Activated naive CD4-positive, alpha-beta T cell (primary cell): ENCODE measurements around the gene CDC42BPA.
"Not testable (repeated sequence)": the region's sequence is repeated elsewhere in the genome, so short reads cannot be mapped to it uniquely, and the experiment has no call there.

Experiments
- DNase-seq, 4 experiments: peaks; one replicate each; lab custom pipeline; 2025; lab: John Stamatoyannopoulos, UW

Gene CDC42BPA

DNA sequence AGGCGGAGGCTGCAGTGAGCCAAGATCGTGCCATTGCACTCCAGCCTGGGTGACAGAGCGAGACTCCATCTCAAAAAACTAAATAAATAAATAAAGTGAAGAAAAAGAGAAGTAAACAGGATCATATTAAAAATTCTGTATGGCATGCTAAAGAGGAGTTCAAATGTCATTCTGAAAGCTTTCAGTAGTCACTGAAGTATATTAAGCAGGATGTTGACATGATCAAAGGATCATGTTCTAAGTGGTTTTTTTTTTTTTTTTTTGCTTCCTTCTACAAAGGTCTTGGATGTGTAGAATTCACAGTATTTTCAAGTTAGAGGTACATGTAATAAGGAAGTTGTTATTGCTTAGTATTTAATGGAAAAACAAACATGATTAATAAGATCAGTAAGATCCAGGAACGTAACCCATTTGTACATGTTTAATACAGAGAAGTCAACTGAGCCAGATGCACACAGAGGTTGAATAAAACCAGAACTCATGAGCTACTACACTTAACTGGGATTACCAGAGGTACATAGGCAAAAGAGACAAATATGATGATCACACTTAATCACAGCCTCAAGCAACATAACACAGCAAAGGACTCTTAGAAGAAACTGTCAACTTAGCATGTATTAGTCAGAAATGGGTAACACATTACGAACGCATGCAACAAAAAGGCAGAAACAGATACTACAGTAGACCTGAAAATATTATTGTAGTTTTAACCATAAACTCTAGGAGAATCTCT is 12.2 kb downstream of the CDC42BPA start:
- DNase-seq = no peak

- DNase-seq = no peak
Observed at GRCh38 chr1:227304665-227305064, 13.6 kb downstream of the CDC42BPA start.

DNA sequence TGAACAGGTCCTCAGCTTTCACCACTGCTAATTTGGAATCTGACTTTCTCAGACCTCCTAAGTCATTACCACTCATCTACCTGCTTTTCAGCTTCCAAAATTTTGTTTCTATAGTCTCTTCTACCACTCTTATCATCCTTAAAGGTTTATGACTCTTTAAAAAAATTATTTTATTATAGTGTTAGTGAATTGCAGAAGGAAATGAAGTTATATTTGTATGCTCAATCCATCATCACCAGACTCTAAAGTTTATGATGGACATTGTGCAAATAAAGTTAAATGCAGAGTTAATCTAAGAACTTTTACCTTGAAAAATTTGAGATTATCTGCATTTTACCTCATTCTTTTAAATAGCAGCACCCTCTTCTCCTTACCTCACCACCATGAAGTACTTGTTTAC is 14.6 kb downstream of the CDC42BPA start:
- no peak for DNase-seq

GRCh38 chr1:227300682-227301081 is 17.6 kb downstream of the CDC42BPA start:
- no peak for DNase-seq

DNA sequence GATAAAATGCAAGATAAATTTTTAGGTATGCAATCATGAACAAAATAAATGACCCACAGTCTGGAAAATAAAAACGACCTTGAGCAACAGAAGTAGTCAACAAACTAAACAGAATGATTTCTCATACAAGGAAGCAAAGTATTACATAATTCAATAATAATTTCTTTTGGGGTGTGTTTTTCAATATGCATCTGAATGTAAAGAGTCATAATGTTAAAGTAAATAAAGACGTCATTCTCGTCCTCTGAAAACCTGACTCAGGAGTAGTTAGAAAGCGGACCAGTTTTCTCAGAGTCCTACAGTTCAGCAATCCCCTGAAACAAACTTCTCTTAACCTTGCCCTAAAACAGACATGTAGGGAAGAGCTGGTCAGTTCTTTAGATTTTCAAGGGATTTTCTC is 18.6 kb downstream of the CDC42BPA start:
- no peak for DNase-seq

DNA sequence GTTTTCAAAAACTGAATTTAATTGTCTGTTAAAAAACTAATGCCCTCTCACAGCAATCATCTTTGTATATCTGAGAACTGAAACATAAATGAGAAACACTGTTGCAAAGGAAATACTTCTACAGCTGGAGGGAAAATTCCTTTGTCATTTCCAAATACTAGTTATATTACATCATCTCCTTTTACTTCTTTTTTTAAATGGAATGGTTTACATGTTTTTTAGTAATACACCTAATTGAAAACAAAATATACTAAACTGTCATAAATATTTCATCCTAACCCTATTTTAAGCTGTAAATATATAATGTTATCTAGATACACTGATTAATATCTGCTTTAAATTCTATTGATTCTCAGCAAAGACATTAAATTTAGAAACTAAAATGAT is 19.1 kb downstream of the CDC42BPA start:
- DNase-seq = no peak

- DNase-seq = no peak
Observed at GRCh38 chr1:227298512-227299240, 19.6 kb downstream of the CDC42BPA start.

GRCh38 chr1:227297073-227297793 is 21.1 kb downstream of the CDC42BPA start:
- no peak for DNase-seq

GRCh38 chr1:227295609-227296008 is 22.7 kb downstream of the CDC42BPA start:
- DNase-seq = no peak

DNA sequence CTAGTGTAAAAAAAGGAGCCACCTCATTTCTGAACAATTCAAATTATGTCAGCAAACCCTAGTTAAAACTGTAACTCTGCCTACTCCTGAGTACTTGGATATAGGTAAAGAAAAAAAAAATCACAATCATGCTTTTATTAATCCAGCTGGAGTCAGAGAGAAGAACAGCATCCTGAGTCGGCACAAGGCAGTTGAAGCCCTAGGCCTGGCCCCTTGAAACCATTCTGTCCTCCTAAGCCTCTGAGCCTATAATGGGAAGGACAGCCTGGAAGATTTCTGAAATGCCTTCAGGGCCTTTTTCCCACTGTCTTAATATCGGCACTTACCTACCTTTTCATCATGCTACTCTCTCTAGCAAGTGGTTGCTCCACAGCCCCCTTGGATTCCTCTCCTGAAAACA is 32.5 kb downstream of the CDC42BPA start:
- DNase-seq = no peak

GRCh38 chr1:227281371-227281770 is 36.9 kb downstream of the CDC42BPA start:
- no peak for DNase-seq

- DNase-seq = no peak
Observed at GRCh38 chr1:227280836-227281235, 37.5 kb downstream of the CDC42BPA start.

- not testable (repeated sequence) for DNase-seq
Observed at GRCh38 chr1:227276156-227276693, 42.1 kb downstream of the CDC42BPA start.

DNA sequence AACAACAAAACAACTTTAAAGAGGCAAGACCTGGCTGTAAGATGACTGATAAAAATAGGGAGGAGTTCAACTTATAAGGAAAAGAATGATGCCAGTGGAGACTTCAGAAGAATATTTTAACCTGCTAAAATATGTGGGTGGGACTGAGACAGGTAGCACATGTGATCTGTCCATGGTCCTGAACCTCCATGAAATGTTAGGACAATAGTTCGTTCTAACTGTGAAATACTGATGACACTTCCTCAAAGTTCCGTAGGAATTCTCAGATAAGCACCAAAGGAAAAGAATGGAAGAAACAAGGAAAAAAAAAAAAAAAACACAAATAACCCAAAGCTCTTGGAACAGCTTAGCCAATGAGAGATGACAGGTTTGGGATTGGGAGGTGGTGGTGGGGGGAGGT is 44.7 kb downstream of the CDC42BPA start:
- DNase-seq = no peak

- no peak for DNase-seq
Observed at GRCh38 chr1:227272428-227272827, 45.9 kb downstream of the CDC42BPA start.

DNA sequence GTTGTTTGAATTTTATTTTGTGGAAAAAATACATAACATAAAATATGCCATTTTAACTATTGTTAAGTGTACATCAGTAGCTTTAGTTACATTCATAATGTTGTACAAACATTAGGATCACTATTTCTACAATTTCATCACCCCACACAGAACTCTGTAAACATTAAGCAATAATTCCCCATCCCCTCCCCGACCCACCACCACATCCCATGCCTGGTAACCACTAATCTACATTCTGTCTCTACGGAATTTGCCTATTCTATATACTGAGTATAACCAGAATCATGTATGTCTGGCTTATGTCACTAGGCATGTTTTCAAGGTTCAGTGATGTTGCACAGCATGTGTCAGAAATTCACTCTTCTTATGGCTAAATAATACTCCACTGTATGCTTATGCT is 47.7 kb downstream of the CDC42BPA start:
- DNase-seq = no peak

DNA sequence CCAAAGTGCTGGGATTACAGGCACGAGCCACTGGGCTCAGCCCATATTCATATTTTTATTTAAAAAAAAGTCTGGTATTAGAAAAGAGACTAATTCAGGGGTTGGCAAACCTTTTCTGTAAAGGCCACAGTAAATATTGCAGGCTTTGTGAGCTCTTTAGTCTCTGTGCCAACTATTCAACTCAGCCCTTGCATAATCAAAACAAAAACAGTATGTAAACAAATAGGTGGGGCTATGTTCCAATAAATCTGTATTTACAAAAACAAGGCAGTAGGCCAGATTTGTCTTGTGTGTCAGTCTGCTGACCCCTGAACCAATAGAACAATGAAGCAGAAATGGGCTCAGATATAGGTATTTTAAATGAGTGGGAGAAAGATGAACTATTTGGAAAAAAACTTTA is 49.3 kb downstream of the CDC42BPA start:
- no peak for DNase-seq

DNA sequence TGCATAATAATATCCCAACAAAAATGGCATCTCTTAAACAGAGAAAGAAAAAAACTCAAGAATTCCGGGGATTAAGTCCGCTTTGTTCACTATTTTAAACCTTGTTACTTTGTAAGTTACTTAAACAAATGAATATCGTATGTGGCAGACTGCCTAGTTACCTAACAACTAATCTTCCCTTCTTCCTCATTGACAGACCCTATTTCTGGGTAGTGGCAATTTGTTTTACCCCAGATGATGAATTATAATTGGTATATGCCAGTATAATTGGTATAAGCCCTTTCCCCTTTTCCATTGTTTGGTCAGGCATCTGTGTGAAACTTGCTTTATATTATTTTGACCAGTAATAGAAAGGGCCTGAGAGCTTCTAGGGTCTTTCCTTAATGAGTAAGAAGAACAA is 52.4 kb downstream of the CDC42BPA start:
- no peak for DNase-seq

DNA sequence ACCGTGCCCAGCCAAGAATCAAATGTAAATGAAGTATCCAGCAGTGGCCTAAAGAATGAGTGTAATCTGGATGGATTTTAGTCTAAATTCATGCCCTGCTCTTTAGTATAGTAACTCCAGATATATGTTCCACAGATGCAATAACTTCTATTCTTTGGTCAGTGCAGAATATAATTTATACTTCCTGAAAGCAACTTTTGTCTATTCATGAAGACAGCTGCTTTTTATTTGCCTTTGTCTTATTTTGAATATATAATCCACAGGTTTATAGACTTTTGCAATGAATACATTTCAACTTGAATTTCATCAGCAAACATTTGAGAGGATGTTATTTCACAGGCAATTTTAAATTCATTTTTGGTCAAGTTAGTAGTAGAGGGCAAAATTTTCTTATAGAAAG is 54.4 kb downstream of the CDC42BPA start:
- DNase-seq = no peak

GRCh38 chr1:227261501-227261900 is 56.8 kb downstream of the CDC42BPA start:
- no peak for DNase-seq

GRCh38 chr1:227260433-227260832 is 57.9 kb downstream of the CDC42BPA start:
- no peak for DNase-seq

GRCh38 chr1:227257964-227258363 is 60.3 kb downstream of the CDC42BPA start:
- DNase-seq = no peak
